ENCODE data around the gene NACC1.

The NACC1 gene

GRCh38 chr19:13117772-13118423 is at the start of gene NACC1:
Gene NACC1, plus strand, starts transcription at chr19:13118264. Its CDS starts 16,944 bp downstream, at chr19:13135208.
- peak in 1 of 2 experiments; percentile 65 for DNase-seq

GRCh38 chr19:13069415-13070359 is 48.4 kb upstream of the NACC1 start:
- DNase-seq, result no peak

GRCh38 chr19:13070425-13071140 is 47.5 kb upstream of the NACC1 start:
- DNase-seq, result peak in 1 of 2 experiments; percentile 48

- DNase-seq, result no peak
These were observed 46.4 kb upstream of the NACC1 start for GRCh38 chr19:13071444-13072187.

- no peak for DNase-seq
These were observed 45.7 kb upstream of the NACC1 start for GRCh38 chr19:13072188-13072908.

- no peak for DNase-seq
These were observed 44.8 kb upstream of the NACC1 start for GRCh38 chr19:13073263-13073662.

GRCh38 chr19:13074378-13074777 is 43.7 kb upstream of the NACC1 start:
- no peak for DNase-seq

- no peak for DNase-seq
These were observed 41.7 kb upstream of the NACC1 start for GRCh38 chr19:13076320-13076719.

GRCh38 chr19:13076787-13077186 is 41.3 kb upstream of the NACC1 start:
- DNase-seq, result no peak

GRCh38 chr19:13077240-13077639 is 40.8 kb upstream of the NACC1 start:
- DNase-seq, result no peak

GRCh38 chr19:13078381-13078780 is 39.7 kb upstream of the NACC1 start:
- DNase-seq, result no peak

GRCh38 chr19:13078897-13079541 is 39.0 kb upstream of the NACC1 start:
- no peak for DNase-seq

GRCh38 chr19:13079542-13079986 is 38.5 kb upstream of the NACC1 start:
- no peak for DNase-seq

- no peak for DNase-seq
These were observed 35.7 kb upstream of the NACC1 start for GRCh38 chr19:13082192-13083007.

- no peak for DNase-seq
These were observed 35.1 kb upstream of the NACC1 start for GRCh38 chr19:13083008-13083404.

GRCh38 chr19:13083627-13084026 is 34.4 kb upstream of the NACC1 start:
- no peak for DNase-seq

GRCh38 chr19:13085666-13086065 is 32.4 kb upstream of the NACC1 start:
- DNase-seq, result no peak

- DNase-seq, result no peak
These were observed 31.7 kb upstream of the NACC1 start for GRCh38 chr19:13086341-13086740.

- DNase-seq, result no peak
These were observed 30.8 kb upstream of the NACC1 start for GRCh38 chr19:13087295-13087694.

- DNase-seq, result no peak
These were observed 30.1 kb upstream of the NACC1 start for GRCh38 chr19:13087795-13088537.
